HG03520 (cell line): ENCODE measurements around the gene FILIP1.
"Not testable (repeated sequence)": the region's sequence is repeated elsewhere in the genome, so short reads cannot be mapped to it uniquely, and the experiment has no call there.

Experiments
- ATAC-seq: cut with Tn5 transposase; IDR thresholded peaks from one replicate; pipeline ENCODE4 v1.9.1; 2021; ENCODE audit warnings: mild to moderate bottlenecking, moderate library complexity; ENCODE audit not compliant: unreplicated experiment

Gene FILIP1

DNA sequence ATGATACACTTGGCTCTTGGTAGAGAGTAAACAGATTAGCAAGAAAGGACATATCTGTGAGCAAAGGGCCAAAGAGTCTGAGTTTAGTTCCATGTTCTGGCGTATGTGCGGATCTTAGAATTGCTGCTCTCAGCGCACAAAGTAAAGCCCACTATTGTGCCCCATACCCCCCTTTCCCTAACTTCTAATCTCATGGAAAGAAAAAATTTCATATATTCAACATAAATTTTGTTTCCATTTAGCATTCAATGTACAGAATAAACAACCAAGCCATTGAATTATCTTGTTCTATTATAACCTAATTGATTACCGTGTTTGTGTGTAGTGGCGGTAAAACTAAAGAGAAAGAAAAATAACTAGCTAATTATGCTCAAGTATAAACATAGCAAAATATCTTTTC is 30.5 kb downstream of the FILIP1 start:
- ATAC-seq = no peak

- ATAC-seq = no peak
Observed at GRCh38 chr6:75460681-75461080, 32.9 kb downstream of the FILIP1 start.

DNA sequence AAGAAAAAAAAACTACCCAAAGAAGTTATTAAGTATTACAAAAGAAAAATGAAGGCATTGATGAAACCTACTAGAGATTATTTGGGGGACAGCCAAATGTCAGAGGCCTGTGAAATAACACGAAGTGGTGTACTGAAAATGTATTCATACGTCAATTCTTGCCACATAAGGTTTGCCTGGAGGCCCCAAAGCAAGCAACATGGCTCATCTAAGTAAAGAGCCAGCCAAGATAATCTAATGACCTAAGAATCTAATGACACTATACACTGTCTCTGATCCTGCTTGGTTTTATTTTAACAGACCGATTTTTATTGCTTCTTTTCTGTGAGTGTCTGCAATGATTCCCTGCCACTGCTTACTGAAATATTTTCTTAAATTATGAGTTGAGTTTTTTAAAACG is 34.7 kb downstream of the FILIP1 start:
- no peak for ATAC-seq

DNA sequence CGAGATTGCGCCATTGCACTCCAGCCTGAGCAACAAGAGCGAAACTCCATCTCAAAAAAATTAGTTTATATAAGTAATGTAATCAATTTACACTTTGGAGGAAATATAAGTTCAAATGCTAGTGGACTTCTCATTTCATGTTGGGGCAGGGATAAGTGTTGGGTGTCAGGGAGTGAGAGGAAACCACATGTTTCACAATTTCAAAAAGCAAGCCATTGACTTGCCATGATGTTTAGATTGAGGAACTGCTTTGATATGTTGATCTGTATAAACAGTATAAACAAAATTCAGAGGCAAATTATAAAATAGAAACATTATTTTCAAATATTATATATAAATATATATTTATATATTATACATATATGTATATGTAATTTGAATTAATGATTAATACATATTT is 42.7 kb downstream of the FILIP1 start:
- no peak for ATAC-seq

GRCh38 chr6:75449630-75450206 is 43.9 kb downstream of the FILIP1 start:
- ATAC-seq = no peak

DNA sequence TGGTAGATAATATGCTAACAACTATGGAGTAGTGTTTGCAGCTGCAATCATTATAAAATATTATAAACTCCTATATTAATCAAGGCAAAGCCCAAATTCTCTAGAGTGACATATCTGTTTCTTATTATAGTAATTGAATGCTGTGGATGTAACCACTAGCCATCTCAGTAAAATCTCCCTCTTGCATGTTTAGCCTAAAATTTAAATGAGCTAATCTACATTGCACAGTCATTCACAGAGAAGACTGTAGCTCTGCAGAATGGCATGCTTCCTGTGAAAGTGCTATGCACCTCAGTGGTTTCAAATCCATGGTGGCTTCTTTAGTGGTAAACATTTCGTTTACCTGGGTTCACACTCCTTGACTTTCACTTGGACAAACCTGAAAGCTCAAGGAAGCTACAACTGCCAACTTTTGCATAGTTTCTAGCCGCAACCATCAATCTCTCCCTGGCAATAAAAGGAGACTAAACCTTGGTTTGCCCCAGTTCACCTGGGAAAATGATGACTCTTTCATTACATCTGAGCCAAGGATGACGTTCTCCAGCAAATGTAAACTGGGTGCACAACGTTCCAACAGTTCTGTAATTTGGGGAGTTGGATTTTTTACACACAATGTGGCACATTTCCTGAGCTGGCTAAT is 47.2 kb downstream of the FILIP1 start:
- ATAC-seq = peak; percentile 80

GRCh38 chr6:75445738-75446137 is 47.9 kb downstream of the FILIP1 start:
- ATAC-seq = no peak

GRCh38 chr6:75444899-75445298 is 48.7 kb downstream of the FILIP1 start:
- ATAC-seq = no peak

DNA sequence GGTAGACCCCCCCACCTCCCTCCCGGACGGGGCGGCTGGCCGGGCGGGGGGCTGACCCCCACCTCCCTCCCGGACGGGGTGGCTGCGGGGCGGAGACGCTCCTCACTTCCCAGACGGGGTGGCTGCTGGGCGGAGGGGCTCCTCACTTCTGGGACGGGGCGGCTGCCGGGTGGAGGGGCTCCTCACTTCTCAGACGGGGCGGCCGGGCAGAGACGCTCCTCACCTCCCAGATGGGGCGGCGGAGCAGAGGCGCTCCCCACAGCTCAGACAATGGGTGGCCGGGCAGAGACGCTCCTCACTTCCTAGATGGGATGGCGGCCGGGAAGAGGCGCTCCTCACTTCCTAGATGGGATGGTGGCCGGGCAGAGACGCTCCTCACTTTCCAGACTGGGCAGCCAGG is 51.7 kb downstream of the FILIP1 start:
- ATAC-seq = not testable (repeated sequence)

- not testable (repeated sequence) for ATAC-seq
Observed at GRCh38 chr6:75441479-75441878, 52.1 kb downstream of the FILIP1 start.

- no peak for ATAC-seq
Observed at GRCh38 chr6:75438442-75439116, 55.0 kb downstream of the FILIP1 start.

DNA sequence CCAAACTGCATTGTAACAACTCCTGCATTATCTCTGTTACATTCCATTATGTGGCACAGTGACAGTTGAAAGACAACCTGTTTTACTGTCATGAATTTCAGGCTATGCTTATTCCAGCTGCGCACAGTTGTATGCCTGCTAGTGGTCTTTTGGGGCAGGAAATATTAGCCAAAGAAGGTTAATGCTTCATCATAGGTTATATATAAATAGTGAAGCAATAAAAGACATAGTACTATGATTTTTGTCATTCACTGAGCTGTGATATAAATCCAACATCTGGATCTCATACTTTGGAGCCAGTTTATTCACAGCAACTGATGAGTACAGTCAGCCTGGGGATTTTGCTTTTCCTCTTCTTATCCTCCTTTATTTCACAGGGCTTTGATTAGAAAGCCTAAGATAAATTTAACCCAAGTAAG is 55.6 kb downstream of the FILIP1 start:
- no peak for ATAC-seq

DNA sequence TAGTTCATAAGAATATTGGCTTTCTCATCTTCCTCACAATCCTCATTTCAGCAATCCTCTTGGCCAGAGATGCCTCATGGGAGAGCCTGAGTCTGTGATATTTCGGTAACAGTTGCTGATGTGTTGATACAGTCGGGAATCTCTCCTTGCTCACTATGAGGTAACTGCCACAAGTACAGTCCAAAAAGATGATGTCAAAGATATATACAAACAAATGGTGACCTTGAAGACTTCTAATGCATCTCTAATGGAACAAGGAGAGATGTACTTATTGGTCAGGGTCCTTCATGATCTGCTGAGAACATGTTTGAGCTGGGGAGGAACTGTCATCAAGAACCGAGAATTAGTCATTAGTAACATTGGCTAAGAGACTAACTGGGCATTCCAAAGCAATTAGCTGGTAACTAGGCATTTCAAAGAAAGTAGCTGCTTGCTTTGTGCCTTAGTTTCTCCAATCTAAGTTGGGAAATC is 56.1 kb downstream of the FILIP1 start:
- no peak for ATAC-seq

GRCh38 chr6:75436869-75437268 is 56.7 kb downstream of the FILIP1 start:
- no peak for ATAC-seq

- not testable (repeated sequence) for ATAC-seq
Observed at GRCh38 chr6:75432809-75433208, 60.8 kb downstream of the FILIP1 start.

GRCh38 chr6:75431379-75431778 is 62.2 kb downstream of the FILIP1 start:
- no peak for ATAC-seq

GRCh38 chr6:75430631-75431325 is 62.8 kb downstream of the FILIP1 start:
- ATAC-seq = no peak

- ATAC-seq = no peak
Observed at GRCh38 chr6:75429061-75429703, 64.4 kb downstream of the FILIP1 start.

DNA sequence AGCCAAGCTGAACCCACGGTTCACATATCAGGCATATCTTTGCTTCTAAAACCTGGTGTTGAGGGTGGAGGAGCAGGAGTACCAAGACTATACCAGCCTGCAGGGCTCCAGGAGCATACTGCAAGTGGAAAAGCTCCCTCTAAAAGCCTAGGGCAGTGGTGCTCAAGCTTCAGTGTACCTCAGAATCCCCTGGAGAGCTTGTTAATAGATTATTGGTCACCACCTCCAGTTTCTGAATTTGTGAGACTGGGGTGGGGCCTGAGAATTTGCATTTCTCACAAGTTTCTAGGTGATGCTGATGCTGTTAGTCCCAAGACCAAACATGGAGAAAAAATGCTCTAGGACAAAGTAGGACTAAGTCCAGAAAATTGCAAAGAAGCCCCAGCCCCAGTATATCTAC is 65.4 kb downstream of the FILIP1 start:
- no peak for ATAC-seq

GRCh38 chr6:75427329-75427728 is 66.3 kb downstream of the FILIP1 start:
- ATAC-seq = no peak
